NCI-H2227 treated with DMSO at 0.1 percent for 48 hours (cell line): ENCODE data around the gene CKB.

Source experiments
- DNase-seq: peaks from one replicate; lab custom pipeline; 2025; lab: John Stamatoyannopoulos, UW

The CKB gene

DNA sequence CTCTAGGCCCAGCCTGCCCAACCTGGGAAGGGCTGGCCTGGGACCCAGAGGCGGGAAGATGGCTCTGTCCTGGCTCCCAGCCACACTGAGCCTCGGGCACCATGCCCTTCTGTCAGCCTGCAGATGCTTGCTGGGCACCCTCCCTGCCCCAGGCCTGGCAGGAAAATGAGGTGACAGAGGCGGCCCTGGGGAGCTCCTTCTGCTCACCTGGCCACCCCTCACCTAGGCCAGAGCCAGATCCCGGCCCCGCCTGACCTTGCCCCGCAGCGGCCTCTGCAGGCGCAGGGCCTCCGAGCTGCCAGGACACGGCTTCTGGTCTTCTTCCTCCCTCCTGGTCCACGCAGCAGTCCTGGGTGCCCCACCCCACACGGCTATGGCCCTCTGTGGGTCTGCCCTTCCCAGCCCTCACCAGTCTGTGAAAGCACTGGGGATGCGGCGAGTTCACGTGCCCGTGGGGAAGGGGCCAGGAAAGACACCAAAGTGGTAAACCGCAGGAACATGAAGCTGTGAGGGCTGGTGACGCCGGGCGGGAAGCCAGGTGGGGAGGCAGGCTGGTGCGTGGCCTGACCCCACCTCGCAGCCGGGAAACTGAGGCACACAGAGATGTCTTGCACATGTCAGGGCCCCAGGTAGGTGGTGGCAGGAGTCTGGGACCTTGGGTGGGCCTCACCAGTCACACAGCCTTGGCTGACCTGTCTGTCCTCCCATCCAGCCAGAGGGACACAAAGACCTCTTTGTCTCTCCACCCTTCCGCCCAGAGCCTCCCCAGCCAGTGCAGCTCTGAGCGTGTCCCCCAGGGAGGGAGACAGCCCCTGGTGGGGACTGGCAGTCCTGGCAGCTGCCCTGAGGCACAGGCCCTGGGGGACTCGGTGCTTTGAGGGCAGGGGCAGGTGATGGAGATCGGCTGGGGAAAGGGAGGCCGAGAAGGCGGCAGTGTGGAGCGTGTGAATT, 27.0 kb upstream of the CKB start:
- DNase-seq = no peak

DNA sequence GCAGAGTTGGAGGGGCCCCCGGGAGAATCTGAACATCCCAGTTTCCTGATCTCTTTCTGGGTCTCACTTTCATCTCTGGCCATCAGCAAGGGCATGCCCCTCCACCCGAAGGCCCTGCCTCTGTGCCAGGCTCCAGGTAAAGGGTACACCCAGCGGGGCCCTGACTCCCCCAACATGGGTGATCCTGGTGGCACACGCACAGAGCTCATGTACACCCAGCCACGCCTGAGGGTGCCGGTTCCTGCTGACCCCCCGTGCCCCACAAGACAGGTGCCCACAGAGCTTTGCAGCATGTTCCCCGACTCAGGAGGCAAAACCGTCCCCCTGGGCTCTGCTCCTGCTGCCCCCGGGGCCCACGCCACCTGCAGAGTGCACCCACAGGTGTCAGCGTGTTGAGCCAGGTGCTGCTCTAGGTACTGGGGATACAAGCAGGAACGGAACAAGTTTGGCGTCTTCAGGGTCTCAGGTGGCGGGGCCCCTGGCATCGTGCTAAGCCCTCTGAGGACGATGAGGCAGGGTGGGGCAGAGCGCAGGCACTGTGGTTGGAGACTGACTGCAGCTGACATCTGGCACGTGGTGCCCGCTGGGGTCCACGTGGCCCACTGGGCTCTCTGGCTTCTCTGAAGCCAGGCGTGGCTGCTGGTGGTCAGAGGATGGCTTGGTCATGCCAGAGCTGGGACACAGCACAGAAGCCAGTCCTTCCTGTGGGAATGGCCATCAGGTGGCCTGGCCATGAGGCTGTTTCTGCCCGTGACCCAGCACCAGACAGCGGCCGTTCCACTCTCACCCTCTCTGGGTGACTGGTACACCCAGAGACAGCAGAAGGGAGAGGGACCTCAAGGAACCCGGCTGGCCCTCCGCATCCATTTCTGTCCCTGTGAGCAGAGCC, 26.1 kb upstream of the CKB start:
- no peak for DNase-seq

DNA sequence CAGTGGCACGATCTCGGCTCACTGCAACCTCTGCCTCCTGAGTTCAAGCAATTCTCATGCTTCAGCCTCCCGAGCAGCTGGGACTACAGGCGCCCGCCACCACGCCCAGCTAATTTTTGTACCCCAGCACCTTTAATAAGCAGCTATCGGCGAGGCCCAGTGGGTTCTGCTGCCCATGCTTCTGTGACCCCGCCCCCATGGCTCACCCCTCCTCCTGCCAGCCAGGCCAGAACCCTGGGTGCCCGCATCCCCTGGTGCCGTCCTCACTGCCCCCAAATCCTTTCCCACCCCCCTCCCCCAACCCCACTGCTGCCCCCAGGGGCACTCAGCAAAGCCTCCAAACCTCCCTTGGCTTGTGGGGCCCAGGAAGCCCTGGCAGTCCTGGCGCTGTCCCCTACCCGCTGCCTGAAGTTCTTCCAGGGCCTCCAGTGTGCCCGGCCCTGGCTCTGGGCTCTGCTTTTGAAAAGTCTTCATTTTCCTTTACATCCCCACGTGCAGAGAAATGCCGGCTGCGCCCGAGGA, 25.4 kb upstream of the CKB start:
- no peak for DNase-seq

- DNase-seq = no peak
These were observed 24.9 kb upstream of the CKB start for GRCh38 chr14:103547455-103547940.

DNA sequence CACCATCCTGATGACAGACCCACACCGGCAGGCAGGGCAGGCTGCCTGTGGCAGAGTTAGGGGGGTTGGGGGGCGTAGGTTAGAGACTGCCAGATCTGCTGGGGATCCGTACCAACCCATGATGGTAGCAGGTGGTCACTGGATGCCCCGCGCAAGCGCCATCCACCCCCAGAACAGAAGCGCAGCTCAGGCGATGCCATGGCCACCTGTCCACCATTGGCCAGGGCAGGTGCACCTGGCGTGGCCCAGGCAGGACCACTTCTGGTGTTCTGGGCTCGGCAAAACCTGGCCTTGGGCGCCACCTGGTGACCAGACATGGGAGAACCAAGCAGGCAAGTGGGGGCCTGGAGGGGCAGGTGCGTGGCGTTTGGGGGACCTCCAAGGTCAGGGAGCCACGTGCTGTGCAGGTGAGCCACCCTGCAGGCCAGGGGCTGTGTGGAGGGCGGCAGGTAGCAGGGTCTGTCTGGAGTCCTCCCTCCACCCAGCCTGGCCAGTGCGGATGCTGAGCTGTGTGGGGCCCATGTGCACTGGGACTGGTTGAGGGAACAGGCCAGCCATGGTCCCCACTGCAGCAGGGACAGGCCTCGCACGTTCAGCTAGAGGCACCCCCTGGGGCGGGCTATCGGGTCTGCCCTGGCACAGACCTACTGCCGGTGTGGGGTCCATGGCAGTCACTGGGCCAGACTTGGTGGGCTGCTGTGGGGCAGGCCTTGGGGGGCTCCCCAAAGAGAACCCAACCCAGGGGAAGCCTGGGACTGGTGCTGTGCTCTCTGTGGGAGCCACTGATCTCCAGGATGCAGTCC, 24.2 kb upstream of the CKB start:
- DNase-seq = peak; percentile 11

DNA sequence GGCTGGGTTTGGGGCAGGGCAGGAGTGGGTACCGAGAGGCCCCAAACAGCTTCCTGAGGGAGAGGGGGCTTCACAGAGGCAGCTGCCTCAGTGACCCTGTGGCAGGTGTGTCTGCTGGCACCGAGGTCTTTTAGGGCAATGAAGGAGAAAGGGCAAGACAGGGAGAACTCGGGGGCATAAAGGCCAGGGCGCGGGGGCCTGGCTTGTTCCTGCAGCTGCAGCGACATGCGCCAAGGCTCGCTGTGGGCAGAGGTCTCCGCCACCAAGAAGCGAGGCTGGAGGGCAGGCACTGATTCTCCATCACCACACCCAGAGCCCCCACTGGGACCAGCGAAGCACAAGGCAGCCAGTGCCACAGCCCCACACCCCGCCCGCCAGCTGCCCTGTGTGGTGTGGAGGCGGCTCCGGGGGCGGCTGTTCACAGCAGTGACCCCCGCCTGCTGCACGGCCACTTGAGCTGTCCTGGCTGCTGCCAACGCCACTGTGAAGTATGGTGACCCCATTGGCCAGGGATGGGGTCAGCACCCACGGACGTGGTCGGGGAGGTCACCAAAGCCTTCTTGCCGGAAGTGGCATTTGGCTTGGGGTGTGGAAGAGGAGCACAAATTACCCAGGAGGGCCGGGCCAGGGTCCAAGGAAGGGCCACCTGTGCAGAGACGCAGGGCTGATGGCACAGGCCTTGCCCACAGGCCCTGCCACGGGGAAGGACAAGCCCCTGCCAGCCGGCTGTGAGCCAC, 23.5 kb upstream of the CKB start:
- no peak for DNase-seq

DNA sequence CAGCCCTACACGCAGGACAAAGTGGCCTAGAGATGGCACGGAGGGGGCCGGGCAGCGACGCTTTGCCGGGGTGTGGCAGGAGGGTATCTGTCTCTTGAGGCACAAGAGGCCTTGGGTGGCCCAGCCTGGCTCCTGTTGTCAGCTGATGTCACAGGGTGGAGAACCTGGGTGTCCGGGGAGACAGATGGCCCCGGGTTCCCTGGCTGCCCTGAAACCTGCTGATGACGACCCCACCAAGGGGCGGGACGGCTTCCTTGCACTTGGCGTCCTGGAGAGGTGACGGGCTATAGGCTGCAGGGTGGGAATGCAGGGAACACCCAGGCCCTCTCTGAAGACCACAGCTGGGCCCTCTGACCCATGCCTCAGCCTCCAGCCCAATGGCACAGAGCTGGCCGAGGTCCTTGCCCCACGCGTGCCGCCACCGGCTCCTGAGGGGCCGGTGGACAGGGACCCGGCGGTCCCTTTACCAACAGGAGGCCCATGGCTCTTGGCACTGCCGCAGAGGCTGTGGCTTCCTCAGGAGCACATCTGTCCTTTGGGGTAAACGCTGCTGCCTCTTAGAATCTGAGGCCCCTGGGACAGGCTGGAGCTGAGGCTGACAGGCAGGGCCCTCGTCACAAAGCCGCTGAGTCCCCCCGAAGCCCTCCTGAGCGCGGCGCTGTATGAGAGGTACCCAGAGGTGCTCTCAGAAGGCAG, 22.7 kb upstream of the CKB start:
- DNase-seq = no peak

DNA sequence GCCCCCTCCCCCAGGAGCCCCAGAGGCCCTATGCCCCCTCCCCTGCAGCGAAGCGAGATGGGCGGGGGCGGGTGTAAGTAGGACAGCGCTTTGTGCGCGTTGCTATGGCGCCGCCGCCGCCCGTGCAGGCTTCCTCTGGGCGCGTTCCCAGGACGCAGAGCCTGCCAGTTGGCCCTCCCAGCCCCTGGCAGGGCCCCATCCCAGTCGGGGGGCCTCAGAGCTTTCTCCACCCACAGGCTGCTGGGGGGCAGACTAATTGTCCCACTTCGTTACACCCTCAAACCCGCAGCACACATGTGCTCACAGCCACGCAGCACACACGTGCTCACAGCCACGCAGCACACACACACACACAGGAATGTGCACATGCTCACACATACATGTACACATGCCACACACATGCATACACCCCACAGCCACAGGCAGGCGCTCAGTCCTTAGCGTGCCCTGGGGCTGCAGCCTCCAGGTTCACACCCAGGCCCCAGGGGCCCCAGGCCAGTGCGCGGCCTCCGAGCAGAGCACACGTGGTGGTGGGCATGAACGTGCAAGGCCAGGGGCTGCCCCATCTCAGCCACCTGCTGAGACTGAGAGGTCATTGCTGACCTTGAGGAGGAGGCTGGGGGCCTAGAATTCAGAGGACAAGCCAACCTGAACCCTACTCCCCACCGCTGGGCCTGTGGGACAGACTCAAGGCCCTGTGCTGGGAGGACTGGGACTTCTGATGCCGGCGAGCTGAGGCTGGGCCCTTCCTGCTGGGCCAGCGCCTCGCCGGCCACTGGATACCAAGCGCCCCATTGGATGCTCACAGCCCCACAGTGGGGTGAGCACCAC, 22.0 kb upstream of the CKB start:
- peak; percentile 38 for DNase-seq

- no peak for DNase-seq
These were observed 21.2 kb upstream of the CKB start for GRCh38 chr14:103543721-103544387.

DNA sequence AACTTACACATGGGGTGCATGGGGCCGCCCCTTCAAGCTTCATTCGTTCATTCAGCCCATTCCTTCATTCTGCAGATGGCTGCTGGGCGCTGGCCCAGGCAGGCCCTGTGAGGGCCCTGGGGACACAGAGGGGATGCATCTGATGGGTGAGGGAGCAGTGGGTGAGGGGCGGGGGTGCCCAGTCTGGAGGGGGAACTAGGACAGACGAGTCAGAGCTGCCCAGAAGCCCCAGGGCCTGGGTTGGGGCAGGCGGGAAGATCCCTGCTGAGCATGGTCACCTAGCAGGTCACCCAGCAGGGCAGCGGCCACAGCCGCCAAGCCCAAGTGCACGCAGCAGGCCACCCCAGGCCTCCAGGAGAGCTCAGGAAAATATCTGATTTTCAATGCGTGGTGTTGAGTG, 20.5 kb upstream of the CKB start:
- DNase-seq = no peak

DNA sequence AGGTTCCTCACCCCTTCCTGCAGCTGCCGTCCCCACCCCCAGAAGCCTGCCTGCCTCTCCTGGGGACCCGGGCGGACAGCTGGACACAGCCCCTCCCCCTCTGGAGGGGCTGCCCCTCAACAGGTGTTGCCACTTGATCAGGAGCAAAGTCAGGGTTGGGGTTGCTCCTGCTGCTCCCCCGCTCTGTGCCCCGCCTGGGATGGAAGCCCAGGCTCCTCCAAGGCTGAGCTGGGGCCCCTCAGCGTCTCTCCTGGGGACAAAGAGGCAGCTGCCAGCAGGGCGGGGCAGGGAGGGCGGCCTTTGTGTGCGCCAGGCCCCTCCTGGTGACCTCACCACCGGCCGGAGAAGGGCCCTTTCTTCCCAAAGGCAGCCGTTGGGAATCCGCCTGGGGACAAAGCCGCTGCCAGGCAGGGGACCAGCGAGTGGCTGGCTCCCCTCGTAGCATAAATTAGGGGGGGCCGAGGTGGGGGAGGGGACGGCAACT, 20.0 kb upstream of the CKB start:
- DNase-seq = no peak

GRCh38 chr14:103541709-103542604, 19.3 kb upstream of the CKB start:
- no peak for DNase-seq

DNA sequence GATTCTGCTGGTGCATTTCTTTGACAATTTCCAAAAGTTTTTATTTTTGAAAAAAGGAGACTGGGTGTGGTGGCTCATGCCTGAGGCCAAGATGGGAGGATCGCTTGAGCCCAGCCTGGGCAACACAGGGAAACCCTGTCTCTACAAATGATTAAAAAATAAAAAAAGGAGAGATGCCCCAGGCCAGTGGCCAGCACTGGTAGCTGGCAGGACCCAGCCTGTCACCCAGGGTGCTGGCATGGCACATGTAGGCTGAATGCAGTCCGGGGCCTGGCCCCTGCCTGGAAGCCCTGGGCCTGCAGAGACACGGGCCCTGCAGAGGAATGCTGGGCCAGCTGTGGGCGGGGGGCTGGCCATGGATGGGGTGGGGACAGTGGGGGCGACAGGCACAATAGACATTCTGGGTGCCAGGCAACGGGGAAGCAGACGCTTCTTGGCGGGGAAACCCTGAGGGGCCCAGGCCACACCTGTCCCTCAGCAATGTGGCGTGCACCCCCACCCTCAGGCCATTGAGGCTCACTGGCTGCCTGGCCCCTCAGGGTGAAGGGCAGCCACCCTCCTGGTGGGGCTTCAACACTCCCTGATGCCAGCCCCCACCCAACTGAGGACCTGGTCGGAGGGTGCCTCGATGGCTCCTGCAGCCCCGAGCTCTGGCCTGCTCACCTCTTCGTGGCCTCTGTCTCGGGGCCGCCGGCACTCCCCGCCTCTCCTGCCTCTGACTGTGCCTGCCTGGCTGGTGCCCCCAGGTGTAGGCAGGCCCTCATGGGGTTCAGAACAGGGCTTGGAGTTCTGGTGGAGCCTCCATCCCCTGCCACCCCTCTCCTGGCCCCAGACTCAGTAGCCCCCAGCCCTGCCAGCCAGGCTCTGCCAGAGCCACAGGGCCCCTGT, 18.4 kb upstream of the CKB start:
- DNase-seq = no peak

DNA sequence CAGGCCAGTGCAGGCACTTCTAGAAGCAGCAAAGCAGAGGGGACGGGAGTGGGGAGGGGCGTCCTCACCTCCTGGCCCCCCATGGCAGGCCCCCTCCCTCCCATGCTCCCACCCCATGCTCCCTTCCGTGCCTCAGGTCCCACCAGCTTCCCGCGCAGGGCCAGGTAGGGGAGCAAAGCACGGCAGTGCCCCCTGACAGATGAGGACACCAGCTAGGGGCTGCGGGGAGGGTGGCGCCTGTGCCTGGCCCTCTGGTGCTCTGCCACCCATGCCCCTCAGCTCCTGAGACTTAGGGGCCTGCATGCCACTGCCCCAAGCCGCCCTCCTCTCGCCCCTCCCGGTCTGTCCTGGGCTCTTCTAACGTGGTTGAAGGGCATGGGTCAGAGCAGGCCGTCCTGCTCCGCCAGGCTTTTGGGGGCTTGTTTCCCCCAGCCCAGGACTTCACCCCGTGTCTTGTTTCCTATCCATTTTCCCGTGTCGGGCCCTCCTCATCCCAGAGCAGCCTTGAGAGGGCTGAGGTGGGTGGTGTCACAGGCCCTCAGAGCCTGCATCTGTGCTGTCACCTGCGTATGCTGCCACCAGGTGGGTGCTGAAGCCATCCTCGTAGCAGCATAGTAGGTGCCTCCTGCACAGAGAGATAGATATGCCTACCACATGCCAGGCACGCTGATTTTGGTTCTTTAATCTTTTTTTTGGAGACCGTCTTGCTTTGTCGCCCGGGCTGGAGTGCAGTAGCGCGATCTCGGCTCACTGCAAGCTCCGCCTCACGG, 16.6 kb upstream of the CKB start:
- DNase-seq = no peak

GRCh38 chr14:103538291-103539055, 15.8 kb upstream of the CKB start:
- no peak for DNase-seq
